HepG2 (cell line): ENCODE measurements around the gene ZSCAN2. TPM values are rescaled to one million over a fixed set of nuclear protein-coding genes. Genes with fewer than 3 reads are reported as not detected.

Source experiments
- ATF2 ChIP-seq: sonication (generic); formaldehyde crosslinking; IDR thresholded peaks from 2 replicates; pipeline ENCODE4 v1.4.0; 2020; ENCODE audit warnings: missing genetic modification reagents
- HMG20A ChIP-seq: IDR thresholded peaks from 2 replicates; pipeline ENCODE4 v1.6.1; 2016; ENCODE audit warnings: borderline replicate concordance
- HNRNPK ChIP-seq: fragments of 200-400 bp; formaldehyde crosslinking; IDR thresholded peaks from 2 replicates; pipeline ENCODE4 v1.6.1; 2018; ENCODE audit warnings: low read length, low read depth, moderate library complexity, mild to moderate bottlenecking; ENCODE audit not compliant: poor library complexity, severe bottlenecking
- ISL2 ChIP-seq: sonication (generic); formaldehyde crosslinking; IDR thresholded peaks from 2 replicates; pipeline ENCODE4 v1.5.0; 2020; ENCODE audit warnings: missing genetic modification reagents
- MTA1 ChIP-seq: sonication (generic); formaldehyde crosslinking; IDR thresholded peaks from 2 replicates; pipeline ENCODE4 v1.4.0; 2020; ENCODE audit warnings: missing genetic modification reagents, mild to moderate bottlenecking, borderline replicate concordance
- MTF2 ChIP-seq: sonication (generic); formaldehyde crosslinking; IDR thresholded peaks from 2 replicates; pipeline ENCODE4 v1.5.0; 2020; ENCODE audit warnings: missing genetic modification reagents, borderline replicate concordance
- NRL ChIP-seq: sonication (generic); formaldehyde crosslinking; IDR thresholded peaks from 2 replicates; pipeline ENCODE4 v1.5.0; 2020; ENCODE audit warnings: missing genetic modification reagents, mild to moderate bottlenecking, moderate library complexity, borderline replicate concordance
- PLRG1 ChIP-seq: fragments of 450-650 bp; conservative IDR thresholded peaks from 2 replicates; pipeline ENCODE4 v1.6.1; 2016
- POGK ChIP-seq: sonication (generic); formaldehyde crosslinking; conservative IDR thresholded peaks from 2 replicates; pipeline ENCODE4 v1.8.0; 2022; ENCODE audit warnings: mild to moderate bottlenecking, moderate library complexity, missing genetic modification reagents
- SOX5 ChIP-seq: IDR thresholded peaks from 2 replicates; pipeline ENCODE4 v1.6.1; 2016; ENCODE audit warnings: borderline replicate concordance
- ZBTB21 ChIP-seq: sonication (generic); formaldehyde crosslinking; IDR thresholded peaks from 2 replicates; pipeline ENCODE4 v1.4.0; 2020; ENCODE audit warnings: missing genetic modification reagents
- ZFYVE20 ChIP-seq: sonication (generic); formaldehyde crosslinking; IDR thresholded peaks from 2 replicates; pipeline ENCODE4 v1.8.0; 2023; ENCODE audit warnings: low read depth, mild to moderate bottlenecking, moderate library complexity, missing genetic modification reagents, borderline replicate concordance
- ZNF230 ChIP-seq: sonication (generic); formaldehyde crosslinking; IDR thresholded peaks from 2 replicates; pipeline ENCODE4 v1.4.0; 2020; ENCODE audit warnings: mild to moderate bottlenecking, missing genetic modification reagents
- ZNF263 ChIP-seq: sonication (generic); formaldehyde crosslinking; IDR thresholded peaks from 2 replicates; pipeline ENCODE4 v1.4.0; 2020; ENCODE audit warnings: missing genetic modification reagents
- ZNF709 ChIP-seq: sonication (generic); formaldehyde crosslinking; IDR thresholded peaks from 2 replicates; pipeline ENCODE4 v1.5.0; 2020; ENCODE audit warnings: mild to moderate bottlenecking, missing genetic modification reagents
- ZNF724P ChIP-seq: sonication (generic); formaldehyde crosslinking; IDR thresholded peaks from 2 replicates; pipeline ENCODE4 v1.8.0; 2022; ENCODE audit warnings: missing genetic modification reagents, borderline replicate concordance
- polyA plus RNA-seq, 8 experiments: library from polyadenylated mRNA; depleted of rRNA in 3 of 8; stranded (reverse) in 7 of 8; unstranded in 1 of 8; fragments of >200 nt; fragmentation: Illumina TruSeq in 4 of 8; extraction: Trizol in 4 of 8; gene quantifications; 2 replicates each; pipeline versions ENCODE4 v1.2.1 to v1.2.3, GENCODE V29; 2011 to 2016; ENCODE audit warnings: low read depth in 4 of 8, missing spikeins in 1 of 8, mixed read lengths in 1 of 8; ENCODE audit not compliant: insufficient read depth in 1 of 8
- total RNA-seq, 5 experiments: library from RNA; depleted of rRNA; stranded (reverse); fragments of >200 nt; fragmentation: Illumina TruSeq; extraction: Trizol; gene quantifications; 2 replicates each; pipeline ENCODE4 v1.2.3, GENCODE V29; 2016; ENCODE audit warnings: low read depth in 1 of 5
- TF ChIP-seq, protein P1 (sequence below): sonication (generic); formaldehyde crosslinking; IDR thresholded peaks from 2 replicates; pipeline ENCODE4 v1.9.0; 2021; ENCODE audit warnings: mild to moderate bottlenecking, missing genetic modification reagents
- TF ChIP-seq, protein P2 (sequence below): sonication (generic); formaldehyde crosslinking; IDR thresholded peaks from 2 replicates; pipeline ENCODE4 v1.4.0; 2020; ENCODE audit warnings: mild to moderate bottlenecking, missing genetic modification reagents

ZSCAN2 gene
- total and polyA plus RNA-seq, 2 of the 13 experiments (the other 11 are each of a cell fraction or from before 2014, with no cell fraction given) = 11.4 to 21.5 TPM

DNA sequence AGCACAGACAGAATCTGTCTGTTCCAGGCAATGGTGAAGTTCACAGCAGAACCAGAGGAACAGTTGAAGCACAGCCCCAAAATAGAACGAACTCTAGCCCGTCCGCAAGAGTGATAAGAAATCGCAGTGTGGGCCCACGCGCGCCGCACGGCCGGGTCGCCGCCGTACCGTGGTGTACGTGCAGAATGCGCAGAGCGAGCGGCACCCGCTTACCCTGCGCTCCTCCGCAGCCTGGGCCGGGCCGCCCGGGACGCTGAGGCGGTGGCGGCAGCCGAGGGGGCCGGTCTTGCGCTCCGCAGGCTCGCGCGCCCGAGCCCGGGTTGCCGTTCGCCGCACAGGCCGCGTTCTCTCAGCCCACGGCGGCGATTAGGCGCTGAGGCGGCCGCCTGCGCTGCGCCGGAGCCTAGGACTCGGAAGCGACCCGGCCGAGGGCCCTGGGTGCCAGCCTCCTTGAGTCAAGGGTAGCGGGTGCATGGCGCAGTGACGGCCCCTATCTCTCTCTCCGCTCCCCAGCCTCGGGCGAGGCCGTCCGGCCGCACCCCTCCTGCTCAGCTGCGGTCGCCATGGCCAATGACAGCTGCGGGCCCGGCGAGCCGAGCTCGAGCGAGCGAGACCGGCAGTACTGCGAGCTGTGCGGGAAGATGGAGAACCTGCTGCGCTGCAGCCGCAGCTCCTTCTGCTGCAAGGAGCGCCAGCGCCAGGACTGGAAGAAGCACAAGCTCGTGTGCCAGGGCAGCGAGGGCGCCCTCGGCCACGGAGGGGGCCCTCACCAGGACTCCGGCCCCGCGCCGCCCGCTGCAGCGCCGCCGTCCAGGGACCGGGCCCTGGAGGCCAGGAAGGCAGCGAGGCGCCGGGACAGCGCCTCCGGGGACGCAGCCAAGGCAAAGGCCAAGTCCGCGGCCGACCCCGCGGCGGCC lies 32.8 kb downstream of the ZSCAN2 start (continued):
- TF ChIP-seq, protein P1, sequence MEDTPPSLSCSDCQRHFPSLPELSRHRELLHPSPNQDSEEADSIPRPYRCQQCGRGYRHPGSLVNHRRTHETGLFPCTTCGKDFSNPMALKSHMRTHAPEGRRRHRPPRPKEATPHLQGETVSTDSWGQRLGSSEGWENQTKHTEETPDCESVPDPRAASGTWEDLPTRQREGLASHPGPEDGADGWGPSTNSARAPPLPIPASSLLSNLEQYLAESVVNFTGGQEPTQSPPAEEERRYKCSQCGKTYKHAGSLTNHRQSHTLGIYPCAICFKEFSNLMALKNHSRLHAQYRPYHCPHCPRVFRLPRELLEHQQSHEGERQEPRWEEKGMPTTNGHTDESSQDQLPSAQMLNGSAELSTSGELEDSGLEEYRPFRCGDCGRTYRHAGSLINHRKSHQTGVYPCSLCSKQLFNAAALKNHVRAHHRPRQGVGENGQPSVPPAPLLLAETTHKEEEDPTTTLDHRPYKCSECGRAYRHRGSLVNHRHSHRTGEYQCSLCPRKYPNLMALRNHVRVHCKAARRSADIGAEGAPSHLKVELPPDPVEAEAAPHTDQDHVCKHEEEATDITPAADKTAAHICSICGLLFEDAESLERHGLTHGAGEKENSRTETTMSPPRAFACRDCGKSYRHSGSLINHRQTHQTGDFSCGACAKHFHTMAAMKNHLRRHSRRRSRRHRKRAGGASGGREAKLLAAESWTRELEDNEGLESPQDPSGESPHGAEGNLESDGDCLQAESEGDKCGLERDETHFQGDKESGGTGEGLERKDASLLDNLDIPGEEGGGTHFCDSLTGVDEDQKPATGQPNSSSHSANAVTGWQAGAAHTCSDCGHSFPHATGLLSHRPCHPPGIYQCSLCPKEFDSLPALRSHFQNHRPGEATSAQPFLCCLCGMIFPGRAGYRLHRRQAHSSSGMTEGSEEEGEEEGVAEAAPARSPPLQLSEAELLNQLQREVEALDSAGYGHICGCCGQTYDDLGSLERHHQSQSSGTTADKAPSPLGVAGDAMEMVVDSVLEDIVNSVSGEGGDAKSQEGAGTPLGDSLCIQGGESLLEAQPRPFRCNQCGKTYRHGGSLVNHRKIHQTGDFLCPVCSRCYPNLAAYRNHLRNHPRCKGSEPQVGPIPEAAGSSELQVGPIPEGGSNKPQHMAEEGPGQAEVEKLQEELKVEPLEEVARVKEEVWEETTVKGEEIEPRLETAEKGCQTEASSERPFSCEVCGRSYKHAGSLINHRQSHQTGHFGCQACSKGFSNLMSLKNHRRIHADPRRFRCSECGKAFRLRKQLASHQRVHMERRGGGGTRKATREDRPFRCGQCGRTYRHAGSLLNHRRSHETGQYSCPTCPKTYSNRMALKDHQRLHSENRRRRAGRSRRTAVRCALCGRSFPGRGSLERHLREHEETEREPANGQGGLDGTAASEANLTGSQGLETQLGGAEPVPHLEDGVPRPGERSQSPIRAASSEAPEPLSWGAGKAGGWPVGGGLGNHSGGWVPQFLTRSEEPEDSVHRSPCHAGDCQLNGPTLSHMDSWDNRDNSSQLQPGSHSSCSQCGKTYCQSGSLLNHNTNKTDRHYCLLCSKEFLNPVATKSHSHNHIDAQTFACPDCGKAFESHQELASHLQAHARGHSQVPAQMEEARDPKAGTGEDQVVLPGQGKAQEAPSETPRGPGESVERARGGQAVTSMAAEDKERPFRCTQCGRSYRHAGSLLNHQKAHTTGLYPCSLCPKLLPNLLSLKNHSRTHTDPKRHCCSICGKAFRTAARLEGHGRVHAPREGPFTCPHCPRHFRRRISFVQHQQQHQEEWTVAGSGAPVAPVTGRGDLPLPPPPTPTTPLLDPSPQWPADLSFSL = no peak
- TF ChIP-seq POGK (CRISPR knock-in tag) (0 out of 2 replicates have a peak, but pooled peaks have one; percentile 55), HNRNPK (peak; percentile 30), ZNF724P (CRISPR knock-in tag) (no peak), ISL2 (CRISPR knock-in tag) (0 out of 2 replicates have a peak, but pooled peaks have one; percentile 29), ZNF230 (peak; percentile 33; the same call in 1 of the 2 replicates), HMG20A (no peak), SOX5 (CRISPR knock-in tag) (peak; percentile 56; the same call in 1 of the 2 replicates), ZBTB21 (CRISPR knock-in tag) (no peak), ATF2 (no peak), ZNF263 (CRISPR knock-in tag) (peak; percentile 17; the same call in 1 of the 2 replicates), ZFYVE20 (CRISPR knock-in tag) (no peak), MTF2 (CRISPR knock-in tag) (peak; percentile 76; the same call in 1 of the 2 replicates), MTA1 (CRISPR knock-in tag) (peak; percentile 73; the same call in 1 of the 2 replicates), ZNF709 (CRISPR knock-in tag) (no peak), PLRG1 (no peak), NRL (CRISPR knock-in tag) (no peak; the same call in 1 of the 2 replicates)
- TF ChIP-seq, protein P2, sequence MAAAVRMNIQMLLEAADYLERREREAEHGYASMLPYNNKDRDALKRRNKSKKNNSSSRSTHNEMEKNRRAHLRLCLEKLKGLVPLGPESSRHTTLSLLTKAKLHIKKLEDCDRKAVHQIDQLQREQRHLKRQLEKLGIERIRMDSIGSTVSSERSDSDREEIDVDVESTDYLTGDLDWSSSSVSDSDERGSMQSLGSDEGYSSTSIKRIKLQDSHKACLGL = peak; percentile 63; the same call in 1 of the 2 replicates
